GM10266 (cell line): ENCODE data around the gene CCDC178.

ENCODE experiments used
- DNase-seq: peaks from one replicate; pipeline ENCODE4 v3.0.0; 2012; ENCODE audit errors: extremely low spot score
- CTCF ChIP-seq: IDR thresholded peaks from 2 replicates; pipeline ENCODE4 v1.5.1; 2012; ENCODE audit warnings: mild to moderate bottlenecking, low read depth; ENCODE audit not compliant: control insufficient read depth, insufficient read depth; ENCODE audit errors: missing control alignments

CCDC178 gene

DNA sequence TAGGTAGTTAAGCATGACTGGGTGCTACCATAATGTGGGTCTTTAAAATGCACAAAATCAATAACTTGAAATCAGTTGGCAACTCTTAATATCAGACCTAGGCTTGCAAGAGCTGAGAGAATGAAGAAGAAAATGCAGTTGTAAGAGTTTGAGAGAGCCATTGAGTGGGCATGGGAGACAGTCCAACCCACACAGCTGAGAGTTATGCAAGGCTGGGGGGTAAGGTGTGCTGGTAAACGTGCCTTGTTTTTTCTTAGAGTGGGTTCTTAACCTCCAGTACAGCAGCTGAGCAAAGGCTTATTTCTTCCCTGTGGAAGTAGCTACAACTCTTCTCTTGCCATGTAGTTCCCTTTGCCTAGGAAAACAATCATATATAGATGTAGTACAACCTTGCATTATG, 20.2 kb upstream of the CCDC178 start:
- no peak for DNase-seq
- no peak for TF ChIP-seq CTCF

- no peak for TF ChIP-seq CTCF
- no peak for DNase-seq
Observed at GRCh38 chr18:33459612-33460011, 19.1 kb upstream of the CCDC178 start.

DNA sequence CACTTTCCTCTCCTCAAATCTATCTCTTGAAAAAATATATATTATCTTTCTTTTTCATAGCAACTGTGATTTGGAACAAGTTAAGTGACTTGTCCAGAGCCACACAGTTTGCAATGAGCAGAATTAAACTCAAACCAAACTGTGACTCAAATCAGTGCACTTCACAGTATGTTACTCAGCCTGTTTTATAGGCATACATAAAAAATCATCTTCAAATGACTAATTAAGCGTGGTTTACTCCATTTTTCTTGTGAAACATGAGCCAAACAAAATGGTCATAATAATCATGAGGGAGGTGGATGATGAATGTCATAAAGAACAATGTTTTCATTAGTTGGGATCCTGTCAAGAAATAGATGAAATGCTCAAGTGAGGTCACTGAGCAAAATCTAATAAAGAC, 6.1 kb upstream of the CCDC178 start:
- no peak for DNase-seq
- TF ChIP-seq CTCF = no peak

DNA sequence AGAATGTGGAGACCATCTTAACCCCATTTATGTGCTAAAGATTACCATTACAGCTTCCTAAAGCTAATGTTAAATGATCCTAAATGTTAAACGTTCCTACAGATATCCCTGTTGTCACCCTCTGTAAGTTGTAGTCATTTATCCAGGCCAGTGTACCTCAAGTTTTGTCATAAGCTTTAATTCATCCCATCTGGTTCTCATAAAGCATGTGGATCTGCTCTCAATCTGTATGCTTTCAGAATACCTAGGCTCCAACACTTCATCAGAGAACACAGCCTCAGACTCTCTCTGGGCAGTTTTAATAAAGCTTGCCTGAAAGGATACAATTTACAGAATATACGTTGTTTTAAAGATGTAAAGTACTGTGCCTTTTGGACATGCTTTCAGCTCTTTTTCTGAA, 4.2 kb upstream of the CCDC178 start:
- TF ChIP-seq CTCF = no peak
- no peak for DNase-seq

DNA sequence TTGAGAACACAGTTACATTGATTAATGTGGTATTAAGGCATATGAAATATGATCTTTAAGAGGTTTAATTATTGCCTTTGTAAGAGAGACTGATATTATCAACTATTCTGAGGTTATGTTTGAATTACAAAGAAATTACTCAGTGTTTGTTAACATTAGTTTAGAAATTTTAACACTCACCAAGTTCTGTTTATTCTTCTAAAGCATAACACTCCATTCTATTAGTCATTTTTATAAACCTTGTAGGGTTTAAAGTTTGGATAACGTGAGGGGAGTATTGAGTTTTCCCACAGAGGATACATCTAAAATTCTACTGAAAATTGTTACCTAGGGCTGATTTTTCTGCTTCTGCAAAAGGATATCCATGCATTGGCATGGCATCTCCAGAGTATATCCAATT, 7.7 kb downstream of the CCDC178 start:
- no peak for TF ChIP-seq CTCF

DNA sequence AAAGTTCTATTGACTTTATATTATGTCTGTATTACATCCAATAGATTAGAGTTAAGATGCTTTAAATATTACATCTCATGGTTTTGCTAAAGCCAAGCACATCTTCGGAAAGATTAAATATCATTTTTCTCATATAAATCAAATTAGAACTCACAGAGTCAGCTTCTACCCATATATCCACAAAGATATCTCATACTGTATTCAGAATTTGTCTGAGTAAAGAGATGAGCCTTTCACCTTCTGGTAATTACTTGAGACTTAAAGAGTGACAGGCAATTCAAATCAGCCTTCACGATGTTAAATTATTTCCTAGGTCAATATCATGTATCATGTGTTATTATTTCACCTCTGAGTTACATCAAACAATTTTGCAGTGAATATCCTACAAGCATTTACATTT, 13.0 kb downstream of the CCDC178 start:
- no peak for TF ChIP-seq CTCF
- no peak for DNase-seq

More for the DNA sequence above, 7.7 kb downstream of the CCDC178 start:
- DNase-seq = no peak

- TF ChIP-seq CTCF = no peak
- no peak for DNase-seq
Observed at GRCh38 chr18:33424266-33424946, 16.1 kb downstream of the CCDC178 start.
